Neural cell (in vitro differentiated cells): ENCODE results near the gene GJB2.

Experiments used
- CTCF ChIP-seq: fragments of 450-650 bp; IDR thresholded peaks from 2 replicates; pipeline ENCODE4 v1.5.1; 2014; ENCODE audit warnings: antibody characterized with exemption, mild to moderate bottlenecking, moderate library complexity; ENCODE audit not compliant: poor library complexity, severe bottlenecking
- EP300 ChIP-seq: fragments of 450-650 bp; conservative IDR thresholded peaks from 2 replicates; pipeline ENCODE4 v1.6.1; 2014; ENCODE audit warnings: antibody characterized with exemption, mild to moderate bottlenecking, moderate library complexity; ENCODE audit not compliant: poor library complexity, severe bottlenecking
- EZH2 ChIP-seq: fragments of 200-600, 300-800 bp; shearing (Covaris generic), sonication (generic); IDR thresholded peaks from 2 replicates; pipeline ENCODE4 v1.6.1; 2014; ENCODE audit warnings: antibody characterized with exemption, low read length, borderline replicate concordance, mild to moderate bottlenecking; ENCODE audit not compliant: insufficient read depth, poor library complexity, severe bottlenecking
- MXI1 ChIP-seq: fragments of 450-650 bp; conservative IDR thresholded peaks from 2 replicates; pipeline ENCODE4 v1.6.1; 2014; ENCODE audit warnings: antibody characterized with exemption, mild to moderate bottlenecking; ENCODE audit not compliant: poor library complexity, severe bottlenecking
- POLR2AphosphoS5 ChIP-seq: IDR thresholded peaks from 2 replicates; pipeline ENCODE4 v1.6.1; 2012
- RAD21 ChIP-seq: fragments of 450-650 bp; conservative IDR thresholded peaks from 2 replicates; pipeline ENCODE4 v1.6.1; 2014; ENCODE audit warnings: antibody characterized with exemption, mild to moderate bottlenecking, moderate library complexity
- SMC3 ChIP-seq: fragments of 450-650 bp; conservative IDR thresholded peaks from 2 replicates; pipeline ENCODE4 v1.6.1; 2014; ENCODE audit warnings: antibody characterized with exemption, mild to moderate bottlenecking, moderate library complexity; ENCODE audit not compliant: poor library complexity
- TF ChIP-seq, protein P1 (sequence below): IDR thresholded peaks from 2 replicates; pipeline ENCODE4 v1.6.1; 2012; ENCODE audit warnings: borderline replicate concordance

DNA sequence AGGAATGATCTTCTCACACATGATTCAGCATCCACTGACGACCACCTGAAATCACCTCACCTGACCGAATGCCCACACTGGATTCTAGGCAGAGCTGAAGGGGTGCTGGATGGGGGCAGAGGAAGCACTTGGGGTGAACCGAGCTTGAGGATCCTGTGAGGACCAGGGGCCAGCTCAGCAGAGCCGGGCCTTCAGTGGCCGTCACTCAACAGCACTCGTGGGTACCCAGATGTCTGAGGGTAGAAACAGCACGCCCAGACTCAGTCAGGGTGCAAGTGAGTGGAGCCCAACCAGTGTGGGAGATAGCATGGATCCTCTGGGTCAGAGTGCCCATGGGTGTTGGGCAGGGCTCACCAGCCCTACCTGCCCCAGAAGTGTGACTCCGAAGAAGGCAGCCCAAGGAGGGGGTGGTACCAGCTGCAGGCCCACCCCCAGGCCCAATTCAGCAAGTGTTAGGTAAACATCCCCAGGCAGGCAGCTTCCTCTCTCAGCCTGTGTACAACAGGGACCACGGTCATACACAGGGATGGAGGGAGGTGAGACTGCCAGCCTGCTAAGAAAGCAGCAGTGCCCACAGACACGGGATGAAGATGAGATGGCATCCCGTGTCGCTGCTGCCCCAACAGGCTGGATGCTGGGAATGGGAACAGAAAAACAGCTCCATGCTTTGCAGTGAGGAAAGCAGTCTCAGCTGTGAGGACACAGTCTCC is 48.4 kb downstream of the GJB2 start:
- no peak for TF ChIP-seq MXI1
- TF ChIP-seq CTCF = no peak
- TF ChIP-seq, protein P1, sequence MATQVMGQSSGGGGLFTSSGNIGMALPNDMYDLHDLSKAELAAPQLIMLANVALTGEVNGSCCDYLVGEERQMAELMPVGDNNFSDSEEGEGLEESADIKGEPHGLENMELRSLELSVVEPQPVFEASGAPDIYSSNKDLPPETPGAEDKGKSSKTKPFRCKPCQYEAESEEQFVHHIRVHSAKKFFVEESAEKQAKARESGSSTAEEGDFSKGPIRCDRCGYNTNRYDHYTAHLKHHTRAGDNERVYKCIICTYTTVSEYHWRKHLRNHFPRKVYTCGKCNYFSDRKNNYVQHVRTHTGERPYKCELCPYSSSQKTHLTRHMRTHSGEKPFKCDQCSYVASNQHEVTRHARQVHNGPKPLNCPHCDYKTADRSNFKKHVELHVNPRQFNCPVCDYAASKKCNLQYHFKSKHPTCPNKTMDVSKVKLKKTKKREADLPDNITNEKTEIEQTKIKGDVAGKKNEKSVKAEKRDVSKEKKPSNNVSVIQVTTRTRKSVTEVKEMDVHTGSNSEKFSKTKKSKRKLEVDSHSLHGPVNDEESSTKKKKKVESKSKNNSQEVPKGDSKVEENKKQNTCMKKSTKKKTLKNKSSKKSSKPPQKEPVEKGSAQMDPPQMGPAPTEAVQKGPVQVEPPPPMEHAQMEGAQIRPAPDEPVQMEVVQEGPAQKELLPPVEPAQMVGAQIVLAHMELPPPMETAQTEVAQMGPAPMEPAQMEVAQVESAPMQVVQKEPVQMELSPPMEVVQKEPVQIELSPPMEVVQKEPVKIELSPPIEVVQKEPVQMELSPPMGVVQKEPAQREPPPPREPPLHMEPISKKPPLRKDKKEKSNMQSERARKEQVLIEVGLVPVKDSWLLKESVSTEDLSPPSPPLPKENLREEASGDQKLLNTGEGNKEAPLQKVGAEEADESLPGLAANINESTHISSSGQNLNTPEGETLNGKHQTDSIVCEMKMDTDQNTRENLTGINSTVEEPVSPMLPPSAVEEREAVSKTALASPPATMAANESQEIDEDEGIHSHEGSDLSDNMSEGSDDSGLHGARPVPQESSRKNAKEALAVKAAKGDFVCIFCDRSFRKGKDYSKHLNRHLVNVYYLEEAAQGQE = no peak
- TF ChIP-seq POLR2AphosphoS5 = no peak
- no peak for TF ChIP-seq EP300
- no peak for TF ChIP-seq RAD21
- no peak for TF ChIP-seq SMC3
- TF ChIP-seq EZH2 = no peak
